ENCODE measurements around the gene ARID3A.

ARID3A gene

GRCh38 chr19:964761-965694 lies 39.2 kb downstream of the ARID3A start:
- FAIRE-seq: no peak

GRCh38 chr19:966485-967088 lies 40.8 kb downstream of the ARID3A start:
- no peak for FAIRE-seq

GRCh38 chr19:970695-971094 lies 44.9 kb downstream of the ARID3A start:
- no peak for FAIRE-seq

- no peak for FAIRE-seq
These were observed 46.0 kb downstream of the ARID3A start for GRCh38 chr19:971795-972194.

- no peak for FAIRE-seq
These were observed 46.4 kb downstream of the ARID3A start for GRCh38 chr19:972281-972680.

GRCh38 chr19:973726-974563 lies 48.1 kb downstream of the ARID3A start:
- no peak for FAIRE-seq

- FAIRE-seq: no peak
These were observed 48.9 kb downstream of the ARID3A start for GRCh38 chr19:974564-975257.

- no peak for FAIRE-seq
These were observed 50.6 kb downstream of the ARID3A start for GRCh38 chr19:976476-976875.

- no peak for FAIRE-seq
These were observed 51.2 kb downstream of the ARID3A start for GRCh38 chr19:977058-977464.

- no peak for FAIRE-seq
These were observed 53.5 kb downstream of the ARID3A start for GRCh38 chr19:979318-979741.

- no peak for FAIRE-seq
These were observed 54.5 kb downstream of the ARID3A start for GRCh38 chr19:980133-980998.

- no peak for FAIRE-seq
These were observed 56.8 kb downstream of the ARID3A start for GRCh38 chr19:982567-983170.

GRCh38 chr19:984165-984967 lies 58.5 kb downstream of the ARID3A start, which contains the start of gene WDR18:
TSS of gene WDR18 (plus strand) at chr19:984345. CDS start at chr19:984354, 9 bp downstream.
- FAIRE-seq: no peak

GRCh38 chr19:986083-986482 lies 60.2 kb downstream of the ARID3A start:
- FAIRE-seq: no peak

- FAIRE-seq: no peak
These were observed 62.2 kb downstream of the ARID3A start for GRCh38 chr19:988081-988480.

GRCh38 chr19:988510-988909 lies 62.7 kb downstream of the ARID3A start:
- no peak for FAIRE-seq

- FAIRE-seq: no peak
These were observed 63.7 kb downstream of the ARID3A start for GRCh38 chr19:989381-990081.

- FAIRE-seq: no peak
These were observed 64.3 kb downstream of the ARID3A start for GRCh38 chr19:990119-990571.

GRCh38 chr19:990746-991145 lies 64.9 kb downstream of the ARID3A start:
- no peak for FAIRE-seq

Measured in islet of Langerhans (tissue), 1 donor.